ENCODE measurements around the gene EIF5B.
"Not testable (repeated sequence)": the region's sequence is repeated elsewhere in the genome, so short reads cannot be mapped to it uniquely, and the experiment has no call there.

Gene EIF5B

GRCh38 chr2:99299580-99299979 lies 37.6 kb upstream of the EIF5B start:
- Histone ChIP-seq H3F3A (ENCODE audit: low read depth) (no peaks in the 10 kb centered on the region), H2AFZ (ENCODE audit: low read length) (no peak overlapping the region), H3K36me3 (ENCODE audit: insufficient read depth, low read length) (no peaks in the 10 kb centered on the region), H3K9me3 (ENCODE audit: insufficient read depth, low read depth, low read length) (no peaks in the 10 kb centered on the region), H3K9ac (ENCODE audit: low read depth, low read length, poor library complexity, severe bottlenecking) (no peak overlapping the region), H4K20me1 (ENCODE audit: insufficient read depth, low read length, poor library complexity, severe bottlenecking) (no peaks in the 10 kb centered on the region), H3K27me3 (ENCODE audit: insufficient read depth, low read length, poor library complexity, severe bottlenecking) (no peaks in the 10 kb centered on the region), H3K4me1 (ENCODE audit: insufficient read depth, low read length, poor library complexity, severe bottlenecking) (no peaks in the 10 kb centered on the region), H3K9me2 (replicated peaks; ENCODE audit: low read depth, low read length) (no peaks in the 10 kb centered on the region), H3K79me2 (ENCODE audit: insufficient read depth, low read length) (no peaks in the 10 kb centered on the region), H3K4me2 (ENCODE audit: low read depth, low read length, poor library complexity, severe bottlenecking) (no peak overlapping the region), H3K4me3 (ENCODE audit: low read length, poor library complexity, severe bottlenecking) (no peak overlapping the region)
- TF ChIP-seq CTCF (conservative IDR thresholded peaks at IDR 0.05; ENCODE audit: low read length) (no peak), EZH2phosphoT487 (IDR thresholded peaks at IDR 0.05; ENCODE audit: borderline replicate concordance) (no peak)

GRCh38 chr2:99301097-99301496 lies 36.1 kb upstream of the EIF5B start, which contains the start of gene LYG1:
LYG1 (minus strand) TSS chr2:99301197; CDS start chr2:99295670, 5,527 bp downstream.
- not testable (repeated sequence) for H3K4me3 ChIP-seq (ENCODE audit: low read length, poor library complexity, severe bottlenecking); H3K9ac ChIP-seq (ENCODE audit: low read depth, low read length, poor library complexity, severe bottlenecking); H3K27me3 ChIP-seq (ENCODE audit: insufficient read depth, low read length, poor library complexity, severe bottlenecking); H3K79me2 ChIP-seq (ENCODE audit: insufficient read depth, low read length); H4K20me1 ChIP-seq (ENCODE audit: insufficient read depth, low read length, poor library complexity, severe bottlenecking); H3K9me3 ChIP-seq (ENCODE audit: insufficient read depth, low read depth, low read length); H2AFZ ChIP-seq (ENCODE audit: low read length); H3K4me2 ChIP-seq (ENCODE audit: low read depth, low read length, poor library complexity, severe bottlenecking); H3K36me3 ChIP-seq (ENCODE audit: insufficient read depth, low read length); H3K4me1 ChIP-seq (ENCODE audit: insufficient read depth, low read length, poor library complexity, severe bottlenecking); H3K9me2 ChIP-seq (replicated peaks; ENCODE audit: low read depth, low read length); H3F3A ChIP-seq (ENCODE audit: low read depth)

GRCh38 chr2:99317161-99317872 lies 19.9 kb upstream of the EIF5B start:
- peaks cover 46% of the 10 kb centered on the region; the same call in 1 of the 2 replicates for H3K36me3 ChIP-seq (ENCODE audit: insufficient read depth, low read length)
- H3F3A ChIP-seq (ENCODE audit: low read depth), result peaks cover 2% of the 10 kb centered on the region; the same call in 1 of the 2 replicates
- H3K9me3 ChIP-seq (ENCODE audit: insufficient read depth, low read depth, low read length), result no peaks in the 10 kb centered on the region
- TF ChIP-seq EZH2phosphoT487 (IDR thresholded peaks at IDR 0.05; ENCODE audit: borderline replicate concordance) (no peak), CTCF (conservative IDR thresholded peaks at IDR 0.05; ENCODE audit: low read length) (no peak)
- no peak overlapping the region for H3K9ac ChIP-seq (ENCODE audit: low read depth, low read length, poor library complexity, severe bottlenecking)
- no peaks in the 10 kb centered on the region for H4K20me1 ChIP-seq (ENCODE audit: insufficient read depth, low read length, poor library complexity, severe bottlenecking)
- H2AFZ ChIP-seq (ENCODE audit: low read length), result no peak overlapping the region
- no peaks in the 10 kb centered on the region for H3K27me3 ChIP-seq (ENCODE audit: insufficient read depth, low read length, poor library complexity, severe bottlenecking)
- no peak overlapping the region for H3K4me3 ChIP-seq (ENCODE audit: low read length, poor library complexity, severe bottlenecking)
- no peak overlapping the region for H3K4me2 ChIP-seq (ENCODE audit: low read depth, low read length, poor library complexity, severe bottlenecking)
- H3K4me1 ChIP-seq (ENCODE audit: insufficient read depth, low read length, poor library complexity, severe bottlenecking), result no peaks in the 10 kb centered on the region
- no peaks in the 10 kb centered on the region for H3K9me2 ChIP-seq (replicated peaks; ENCODE audit: low read depth, low read length)
- no peaks in the 10 kb centered on the region for H3K79me2 ChIP-seq (ENCODE audit: insufficient read depth, low read length)

GRCh38 chr2:99317873-99318200 lies 19.4 kb upstream of the EIF5B start:
- not testable (repeated sequence) for H3K9ac ChIP-seq (ENCODE audit: low read depth, low read length, poor library complexity, severe bottlenecking); H3F3A ChIP-seq (ENCODE audit: low read depth); H2AFZ ChIP-seq (ENCODE audit: low read length); H3K27me3 ChIP-seq (ENCODE audit: insufficient read depth, low read length, poor library complexity, severe bottlenecking); H3K4me3 ChIP-seq (ENCODE audit: low read length, poor library complexity, severe bottlenecking); H3K4me2 ChIP-seq (ENCODE audit: low read depth, low read length, poor library complexity, severe bottlenecking); H3K9me3 ChIP-seq (ENCODE audit: insufficient read depth, low read depth, low read length); H3K79me2 ChIP-seq (ENCODE audit: insufficient read depth, low read length); H4K20me1 ChIP-seq (ENCODE audit: insufficient read depth, low read length, poor library complexity, severe bottlenecking); H3K4me1 ChIP-seq (ENCODE audit: insufficient read depth, low read length, poor library complexity, severe bottlenecking); H3K9me2 ChIP-seq (replicated peaks; ENCODE audit: low read depth, low read length)
- peaks cover 46% of the 10 kb centered on the region; the same call in 1 of the 2 replicates for H3K36me3 ChIP-seq (ENCODE audit: insufficient read depth, low read length)
